Measurements from ENCODE around the gene USP19.

USP19 gene

DNA sequence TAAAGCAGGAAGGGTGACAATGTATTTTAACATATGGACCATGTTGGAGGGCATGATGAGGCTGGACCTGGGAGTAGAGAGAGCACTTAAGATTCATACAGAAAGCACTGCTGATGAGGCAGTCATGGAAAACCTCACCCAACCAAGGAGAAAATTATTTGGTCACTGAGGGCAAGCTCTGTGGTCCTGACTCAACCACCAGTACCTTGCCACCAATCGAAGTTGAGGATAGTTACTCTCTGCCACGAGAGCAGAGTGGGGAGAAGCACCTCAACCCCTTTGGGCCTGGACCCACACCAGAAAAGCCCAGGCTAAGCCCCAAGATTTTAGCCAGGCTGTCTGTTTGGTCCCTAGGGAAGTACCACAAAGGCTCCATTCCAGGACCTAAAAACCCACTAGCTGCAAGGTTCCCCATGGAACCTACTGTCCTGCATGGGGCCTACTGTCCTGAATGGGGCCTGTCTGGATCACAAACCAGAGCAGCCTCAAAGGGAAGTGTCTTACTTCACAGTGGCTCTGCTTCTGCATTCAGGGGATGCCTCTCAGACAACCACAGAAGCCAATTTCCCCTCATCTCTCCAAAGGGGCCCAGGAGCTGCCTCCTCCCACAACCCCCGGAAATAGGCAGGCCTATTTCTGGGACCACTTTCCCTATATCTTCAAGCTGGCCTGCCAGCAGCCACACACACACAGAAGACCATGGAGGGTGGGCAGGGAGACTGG lies 41.3 kb upstream of the USP19 start:
- TF ChIP-seq, protein P1, sequence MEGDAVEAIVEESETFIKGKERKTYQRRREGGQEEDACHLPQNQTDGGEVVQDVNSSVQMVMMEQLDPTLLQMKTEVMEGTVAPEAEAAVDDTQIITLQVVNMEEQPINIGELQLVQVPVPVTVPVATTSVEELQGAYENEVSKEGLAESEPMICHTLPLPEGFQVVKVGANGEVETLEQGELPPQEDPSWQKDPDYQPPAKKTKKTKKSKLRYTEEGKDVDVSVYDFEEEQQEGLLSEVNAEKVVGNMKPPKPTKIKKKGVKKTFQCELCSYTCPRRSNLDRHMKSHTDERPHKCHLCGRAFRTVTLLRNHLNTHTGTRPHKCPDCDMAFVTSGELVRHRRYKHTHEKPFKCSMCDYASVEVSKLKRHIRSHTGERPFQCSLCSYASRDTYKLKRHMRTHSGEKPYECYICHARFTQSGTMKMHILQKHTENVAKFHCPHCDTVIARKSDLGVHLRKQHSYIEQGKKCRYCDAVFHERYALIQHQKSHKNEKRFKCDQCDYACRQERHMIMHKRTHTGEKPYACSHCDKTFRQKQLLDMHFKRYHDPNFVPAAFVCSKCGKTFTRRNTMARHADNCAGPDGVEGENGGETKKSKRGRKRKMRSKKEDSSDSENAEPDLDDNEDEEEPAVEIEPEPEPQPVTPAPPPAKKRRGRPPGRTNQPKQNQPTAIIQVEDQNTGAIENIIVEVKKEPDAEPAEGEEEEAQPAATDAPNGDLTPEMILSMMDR (IDR thresholded peaks at IDR 0.05): no peak

DNA sequence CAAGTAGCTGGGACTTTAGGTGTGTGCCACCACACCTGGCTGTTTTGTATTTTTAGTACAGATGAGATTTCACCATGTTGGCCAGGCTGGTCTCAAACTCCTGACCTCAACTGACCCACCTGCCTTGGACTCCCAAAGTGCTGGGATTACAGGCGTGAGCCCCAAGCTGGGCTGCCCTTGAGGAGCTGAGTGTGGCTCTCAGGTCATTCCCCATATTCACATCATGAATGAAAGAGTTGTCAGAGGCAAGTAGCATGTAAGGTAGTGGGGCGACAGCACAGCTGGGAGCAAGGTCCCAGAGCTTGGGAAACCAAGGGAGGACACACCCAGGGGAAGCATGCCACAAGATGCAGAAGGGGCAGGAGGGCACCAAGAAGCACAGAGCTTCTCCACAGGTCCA lies 40.6 kb upstream of the USP19 start:
- TF ChIP-seq, protein P1 (IDR thresholded peaks at IDR 0.05): no peak

DNA sequence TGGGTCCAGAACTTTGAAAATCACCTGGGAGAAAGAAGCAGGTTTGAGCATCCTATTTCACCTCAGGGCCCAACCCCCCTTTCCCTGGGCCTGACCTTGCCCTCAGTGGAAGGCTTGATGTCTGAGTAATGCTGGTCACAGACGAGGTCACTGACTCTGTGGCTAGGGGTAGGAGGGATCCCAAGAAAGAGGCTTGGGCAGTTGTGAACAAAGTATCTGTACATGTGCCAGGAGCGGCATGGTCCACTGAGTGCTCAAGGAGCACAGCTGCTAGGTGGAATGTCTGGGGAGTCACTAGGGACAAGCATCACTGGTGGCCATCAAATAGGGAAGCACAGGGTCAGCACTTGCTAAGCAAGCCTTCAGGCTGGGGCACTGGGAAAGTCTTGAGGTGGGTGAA lies 38.2 kb upstream of the USP19 start:
- TF ChIP-seq, protein P1 (IDR thresholded peaks at IDR 0.05): no peak

DNA sequence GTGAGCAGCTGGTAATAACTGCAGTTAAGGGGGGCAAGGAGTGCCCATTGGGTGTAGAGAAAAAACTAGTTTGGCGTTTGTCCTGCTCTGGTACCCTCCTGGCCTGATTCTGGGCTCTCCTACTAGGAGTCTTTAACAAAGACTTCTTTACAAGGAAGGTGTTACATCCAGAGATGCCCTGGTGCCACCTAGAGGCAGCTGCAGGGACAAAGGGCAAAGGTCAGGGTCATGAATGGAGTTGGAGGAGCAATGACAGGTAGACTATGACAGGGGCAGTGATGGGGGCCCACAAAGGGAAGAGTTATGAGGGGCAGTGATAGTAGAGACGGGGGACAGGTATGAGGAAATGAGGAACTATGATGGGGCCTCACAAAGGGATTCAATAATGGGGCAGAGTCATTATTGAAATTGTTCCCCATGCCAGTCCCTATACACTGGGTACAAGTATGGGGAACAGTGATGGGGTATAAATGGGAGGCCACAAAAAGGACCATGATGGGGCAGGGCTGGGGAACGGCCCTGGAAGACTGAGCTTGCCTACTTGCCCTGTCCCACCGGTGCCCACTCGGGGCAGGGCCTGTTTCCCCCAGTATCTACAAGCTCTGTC lies 37.6 kb upstream of the USP19 start:
- TF ChIP-seq, protein P1 (IDR thresholded peaks at IDR 0.05): peak; percentile 70

DNA sequence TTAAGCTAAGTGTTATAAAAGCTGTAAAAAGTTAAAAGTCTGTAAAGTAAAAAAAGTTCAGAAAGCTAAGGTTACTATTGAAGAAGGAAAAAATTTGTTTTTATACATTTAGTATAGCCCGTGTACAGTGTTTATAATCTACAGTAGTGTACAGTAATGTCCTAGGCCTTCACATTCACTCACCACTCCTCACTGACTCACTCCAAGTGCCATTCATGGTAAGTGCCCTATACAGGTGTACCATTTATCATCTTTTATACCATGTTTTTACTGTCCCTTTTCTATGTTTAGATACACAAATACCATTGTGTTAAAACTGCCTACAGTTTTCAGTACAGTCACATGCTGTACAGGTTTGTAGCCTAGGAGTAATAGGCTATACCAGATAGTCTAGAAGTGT lies 36.7 kb upstream of the USP19 start:
- TF ChIP-seq, protein P1 (IDR thresholded peaks at IDR 0.05): no peak

DNA sequence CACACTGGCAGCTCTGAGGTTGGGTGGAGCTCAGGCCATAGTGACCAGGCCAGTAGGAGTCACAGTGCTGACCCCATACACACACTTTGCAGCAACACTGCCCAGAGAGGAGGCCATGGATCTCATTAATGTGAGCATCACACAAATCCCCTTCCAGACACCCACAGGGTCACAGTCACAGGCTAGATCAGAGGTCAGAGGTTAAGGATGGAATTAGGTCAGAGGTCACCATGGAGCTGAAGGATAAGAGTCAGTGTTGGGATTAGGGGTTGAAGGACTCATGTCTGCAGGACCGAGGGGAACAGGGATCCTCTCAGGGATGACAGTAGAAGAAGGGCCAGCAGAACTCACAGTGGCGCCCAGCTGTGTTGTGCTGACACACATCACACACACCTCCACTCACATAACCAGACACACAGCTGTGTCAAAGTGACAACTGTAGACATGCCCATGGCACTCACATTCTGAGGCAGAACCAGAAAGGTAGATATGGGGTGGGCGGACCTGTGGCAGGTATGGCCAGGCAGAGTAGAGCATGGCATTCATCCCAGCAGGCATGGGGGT lies 32.8 kb upstream of the USP19 start:
- TF ChIP-seq, protein P1 (IDR thresholded peaks at IDR 0.05): no peak

DNA sequence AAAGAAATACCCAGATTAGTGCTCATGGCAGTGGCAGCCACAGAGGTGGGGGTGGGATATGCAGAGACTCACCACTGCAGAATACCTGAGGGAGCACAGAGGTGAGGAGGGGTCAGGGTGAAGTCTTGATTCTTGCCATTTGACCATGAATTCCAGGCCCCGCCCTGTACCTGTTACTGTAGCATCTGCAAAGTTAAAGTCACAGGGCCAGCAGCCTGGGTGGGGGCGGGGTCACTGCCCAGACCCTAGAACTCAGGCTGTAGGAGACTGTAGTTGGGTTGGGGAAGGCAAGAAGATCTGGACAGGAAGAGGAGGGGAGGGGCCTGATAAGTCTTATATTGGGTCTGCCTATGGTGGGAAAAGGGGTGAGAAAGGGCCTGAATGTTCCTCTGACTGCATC lies 31.0 kb upstream of the USP19 start:
- TF ChIP-seq, protein P1 (IDR thresholded peaks at IDR 0.05): no peak

All from LNCAP (cell line).